Measurements from ENCODE around the gene ASS1.
A peak's percentile ranks its signal among the peaks of the same experiment; 100 is the strongest.

The ASS1 gene

GRCh38 chr9:130418776-130419175 is 26.0 kb upstream of the ASS1 start:
- DNase-seq (ENCODE audit: low spot score): no peak

GRCh38 chr9:130419521-130420035 is 25.2 kb upstream of the ASS1 start:
- no peak for DNase-seq (ENCODE audit: low spot score)

DNA sequence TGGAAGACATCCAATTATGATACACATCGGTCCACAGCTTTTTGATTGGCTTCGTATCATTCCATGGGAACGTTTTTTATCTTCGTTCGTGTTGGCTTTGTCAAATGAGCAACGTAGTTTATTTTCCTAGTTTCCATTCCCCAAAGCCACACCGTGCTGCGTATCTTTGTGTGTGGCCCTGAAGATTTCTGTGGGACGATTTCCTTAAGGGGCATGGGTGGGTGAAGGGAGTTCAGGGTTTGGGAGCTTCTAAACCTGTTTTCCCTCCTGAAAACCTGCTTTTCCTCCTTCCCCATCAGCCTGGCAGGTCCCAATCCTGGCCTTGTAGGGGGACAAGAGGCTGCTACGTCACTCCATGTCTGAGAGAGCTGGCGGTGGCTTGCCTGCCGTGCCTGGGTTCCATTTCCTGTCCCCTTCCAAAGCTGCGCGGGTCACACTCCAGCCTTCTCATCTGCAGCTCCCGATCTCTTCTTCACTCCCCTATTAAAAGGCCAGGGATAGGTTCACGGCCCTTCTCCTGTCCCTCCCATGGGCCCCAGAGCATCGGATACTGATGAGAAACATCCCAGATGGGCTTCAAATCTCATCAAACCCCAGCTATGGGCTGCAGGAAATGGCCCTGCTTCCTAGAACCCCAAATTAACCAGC is 23.5 kb upstream of the ASS1 start:
- no peak for DNase-seq (ENCODE audit: low spot score)

- DNase-seq (ENCODE audit: low spot score): no peak
Measured at GRCh38 chr9:130421802-130422276, 22.9 kb upstream of the ASS1 start.

- DNase-seq (ENCODE audit: low spot score): no peak
Measured at GRCh38 chr9:130422546-130422945, 22.2 kb upstream of the ASS1 start.

DNA sequence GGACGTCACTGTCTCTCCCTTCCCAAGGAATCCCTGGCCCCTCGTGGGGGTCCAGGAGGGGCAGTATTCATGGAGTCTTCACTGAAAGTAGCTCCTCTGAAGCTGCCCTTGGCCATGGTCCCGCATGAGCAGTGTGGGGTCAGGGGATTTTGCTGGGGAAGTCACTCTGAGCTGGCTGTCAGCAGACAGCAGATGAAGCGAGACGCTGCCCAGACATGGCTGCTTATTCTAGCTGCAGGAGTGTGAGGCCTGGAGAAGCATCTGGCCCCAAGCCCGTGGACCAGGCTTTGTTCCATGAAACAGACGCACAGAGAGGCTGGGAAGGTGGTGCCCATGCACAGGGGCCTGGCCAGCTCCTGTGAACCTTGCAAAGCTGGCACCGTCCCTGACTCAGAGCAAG is 21.5 kb upstream of the ASS1 start:
- peak; percentile 93 for DNase-seq (ENCODE audit: low spot score)

DNA sequence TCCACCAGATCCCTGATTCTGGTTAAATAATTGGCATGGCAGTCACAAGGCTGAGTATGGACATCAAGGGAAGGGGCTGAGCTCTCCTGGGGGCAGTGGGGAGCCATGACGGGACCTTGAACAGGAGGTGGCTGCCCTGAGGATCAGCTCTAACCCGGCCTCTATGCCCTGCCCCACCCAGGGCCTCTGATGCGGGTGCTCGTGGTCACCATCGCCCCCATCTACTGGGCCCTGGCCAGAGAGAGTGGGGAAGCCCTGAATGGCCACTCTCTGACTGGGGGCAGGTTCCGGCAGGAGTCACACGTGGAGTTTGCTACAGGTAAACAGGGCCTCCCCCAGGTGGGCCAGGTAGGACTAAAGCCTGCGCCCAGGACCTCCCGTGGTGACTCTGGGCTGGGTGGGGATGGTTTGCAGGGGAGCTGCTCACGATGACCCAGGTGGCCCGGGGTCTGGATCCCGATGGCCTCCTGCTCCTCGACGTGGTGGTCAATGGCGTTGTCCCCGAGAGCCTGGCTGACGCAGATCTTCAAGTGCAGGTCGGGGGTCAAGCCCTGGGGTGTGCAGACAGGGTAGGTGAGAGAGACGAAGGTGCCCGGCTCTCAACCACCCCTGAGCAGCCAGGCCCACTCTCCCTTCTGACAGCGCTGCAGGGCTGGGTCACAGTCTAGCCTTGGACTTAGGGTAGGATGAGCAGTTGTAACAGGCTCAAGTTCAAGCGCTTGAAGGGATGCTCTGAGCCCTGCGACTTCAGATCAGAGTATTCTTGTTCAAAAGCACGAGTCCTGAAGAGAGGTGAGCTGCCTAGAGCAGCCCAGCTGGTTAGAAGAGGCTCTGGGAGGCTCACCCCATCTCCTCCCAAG is 19.9 kb upstream of the ASS1 start:
- DNase-seq (ENCODE audit: low spot score): no peak

GRCh38 chr9:130425741-130426466 is 18.9 kb upstream of the ASS1 start:
- no peak for DNase-seq (ENCODE audit: low spot score)

DNA sequence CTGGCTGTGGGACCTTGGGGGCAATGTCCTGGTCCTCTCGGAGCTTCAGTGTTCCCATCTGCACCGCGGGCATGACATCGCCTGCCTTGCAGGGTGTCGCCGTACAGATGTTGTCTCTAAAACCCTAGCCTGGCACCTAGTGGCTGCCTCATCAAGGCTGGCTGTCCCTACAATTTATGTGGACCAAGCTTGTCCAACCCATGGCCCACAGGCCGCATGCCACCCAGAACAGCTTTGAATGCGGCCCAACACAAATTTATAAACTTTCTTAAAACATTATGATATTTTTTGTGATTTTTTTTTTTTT is 18.3 kb upstream of the ASS1 start:
- DNase-seq (ENCODE audit: low spot score): no peak

DNA sequence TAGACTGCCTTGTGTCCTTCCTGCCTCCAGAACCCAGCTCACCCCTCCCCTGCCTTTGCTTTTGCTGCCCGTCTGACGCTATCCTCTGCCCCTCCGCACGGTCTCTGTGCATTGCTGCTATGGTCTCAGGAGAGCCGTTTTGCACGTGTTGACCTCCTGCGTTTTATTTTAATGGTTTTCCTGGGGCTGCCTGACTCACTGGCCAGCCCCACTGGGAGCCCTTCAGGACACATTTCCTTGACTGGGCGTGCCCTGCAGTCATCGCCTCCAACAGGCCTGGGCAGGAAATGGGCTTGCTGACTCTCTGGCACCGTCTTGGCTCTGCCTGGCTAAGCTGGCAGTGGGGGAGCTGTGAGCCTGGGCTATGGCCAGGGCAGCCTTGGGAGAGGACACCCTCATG is 17.9 kb upstream of the ASS1 start:
- DNase-seq (ENCODE audit: low spot score): peak; percentile 90

DNA sequence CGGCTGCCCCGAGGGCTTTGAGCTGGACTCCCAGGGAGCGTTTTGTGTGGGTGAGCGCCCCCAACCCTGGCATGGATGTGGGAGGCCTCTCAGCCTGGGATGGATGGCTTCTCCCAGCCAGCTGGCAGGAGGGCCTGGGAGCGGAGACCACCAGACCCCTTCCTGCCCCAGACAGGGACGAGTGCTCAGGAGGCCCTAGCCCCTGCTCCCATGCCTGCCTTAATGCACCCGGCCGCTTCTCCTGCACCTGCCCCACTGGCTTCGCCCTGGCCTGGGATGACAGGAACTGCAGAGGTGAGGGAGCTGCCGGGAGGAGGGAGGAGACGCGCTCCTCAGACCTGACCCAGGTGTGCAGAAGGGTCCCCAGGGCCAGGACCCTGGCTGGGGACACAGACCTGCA is 17.4 kb upstream of the ASS1 start:
- DNase-seq (ENCODE audit: low spot score): no peak

DNA sequence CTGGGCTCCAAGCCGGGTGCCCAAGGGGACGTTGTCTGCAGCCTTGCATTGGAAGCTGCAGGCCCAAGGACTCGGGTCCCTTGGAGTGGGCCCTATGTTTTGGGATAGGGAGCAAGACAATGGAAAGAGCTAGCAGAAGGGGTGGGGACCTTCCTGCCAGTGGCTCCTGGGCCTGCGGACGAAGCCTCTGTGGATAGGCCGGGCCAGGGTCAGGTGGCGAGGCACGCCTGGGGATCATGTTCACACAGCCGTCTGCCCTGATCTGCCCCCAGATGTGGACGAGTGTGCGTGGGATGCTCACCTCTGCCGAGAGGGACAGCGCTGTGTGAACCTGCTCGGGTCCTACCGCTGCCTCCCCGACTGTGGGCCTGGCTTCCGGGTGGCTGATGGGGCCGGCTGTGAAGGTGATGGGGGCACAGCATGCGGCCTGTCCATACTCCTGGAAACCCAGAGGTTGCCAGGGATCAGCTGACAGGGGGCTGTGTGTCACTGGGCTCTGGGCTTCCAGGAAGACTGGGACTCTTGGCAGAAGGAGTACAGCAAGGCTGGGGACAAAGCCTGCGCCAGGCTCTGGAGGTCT is 16.6 kb upstream of the ASS1 start:
- no peak for DNase-seq (ENCODE audit: low spot score)

DNA sequence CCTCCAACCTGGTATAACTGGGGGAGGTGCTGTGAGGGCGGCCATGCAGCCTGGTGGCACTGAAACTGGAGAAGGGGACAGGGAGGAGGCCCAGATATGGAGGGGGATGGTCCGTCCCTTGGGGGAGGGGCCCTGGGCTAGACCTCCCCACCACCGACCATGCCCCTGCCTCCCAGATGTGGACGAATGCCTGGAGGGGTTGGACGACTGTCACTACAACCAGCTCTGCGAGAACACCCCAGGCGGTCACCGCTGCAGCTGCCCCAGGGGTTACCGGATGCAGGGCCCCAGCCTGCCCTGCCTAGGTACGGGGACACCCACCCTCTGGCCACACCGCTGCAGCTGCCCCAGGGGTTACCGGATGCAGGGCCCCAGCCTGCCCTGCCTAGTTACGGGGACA is 15.4 kb upstream of the ASS1 start:
- no peak for DNase-seq (ENCODE audit: low spot score)

DNA sequence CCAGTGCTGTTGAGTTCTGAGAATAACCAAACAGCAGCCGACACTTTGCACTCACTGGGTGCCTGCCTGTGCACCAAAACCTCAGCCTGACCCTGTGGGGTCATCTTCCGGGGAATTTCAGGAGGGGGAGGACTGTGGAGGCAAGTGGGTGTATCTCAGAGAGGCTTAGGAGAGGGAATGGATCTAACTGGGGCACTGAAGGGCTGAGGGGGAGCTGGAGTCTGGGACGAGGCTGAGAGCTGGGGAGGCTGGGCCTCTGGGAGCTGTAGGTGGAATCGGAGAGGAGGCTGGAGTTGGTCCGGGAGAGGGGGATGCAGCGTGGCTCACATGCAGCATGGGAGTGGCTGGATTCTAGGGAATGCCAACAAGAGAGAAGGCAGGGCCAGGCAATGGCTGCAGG is 14.9 kb upstream of the ASS1 start:
- no peak for DNase-seq (ENCODE audit: low spot score)

- DNase-seq (ENCODE audit: low spot score): no peak
Measured at GRCh38 chr9:130430232-130430631, 14.5 kb upstream of the ASS1 start.

GRCh38 chr9:130430734-130431535 is 13.8 kb upstream of the ASS1 start:
- no peak for DNase-seq (ENCODE audit: low spot score)

- no peak for DNase-seq (ENCODE audit: low spot score)
Measured at GRCh38 chr9:130431536-130432303, 13.0 kb upstream of the ASS1 start.

GRCh38 chr9:130432362-130432761 is 12.4 kb upstream of the ASS1 start:
- no peak for DNase-seq (ENCODE audit: low spot score)

- DNase-seq (ENCODE audit: low spot score): no peak
Measured at GRCh38 chr9:130432796-130433167, 12.0 kb upstream of the ASS1 start.

DNA sequence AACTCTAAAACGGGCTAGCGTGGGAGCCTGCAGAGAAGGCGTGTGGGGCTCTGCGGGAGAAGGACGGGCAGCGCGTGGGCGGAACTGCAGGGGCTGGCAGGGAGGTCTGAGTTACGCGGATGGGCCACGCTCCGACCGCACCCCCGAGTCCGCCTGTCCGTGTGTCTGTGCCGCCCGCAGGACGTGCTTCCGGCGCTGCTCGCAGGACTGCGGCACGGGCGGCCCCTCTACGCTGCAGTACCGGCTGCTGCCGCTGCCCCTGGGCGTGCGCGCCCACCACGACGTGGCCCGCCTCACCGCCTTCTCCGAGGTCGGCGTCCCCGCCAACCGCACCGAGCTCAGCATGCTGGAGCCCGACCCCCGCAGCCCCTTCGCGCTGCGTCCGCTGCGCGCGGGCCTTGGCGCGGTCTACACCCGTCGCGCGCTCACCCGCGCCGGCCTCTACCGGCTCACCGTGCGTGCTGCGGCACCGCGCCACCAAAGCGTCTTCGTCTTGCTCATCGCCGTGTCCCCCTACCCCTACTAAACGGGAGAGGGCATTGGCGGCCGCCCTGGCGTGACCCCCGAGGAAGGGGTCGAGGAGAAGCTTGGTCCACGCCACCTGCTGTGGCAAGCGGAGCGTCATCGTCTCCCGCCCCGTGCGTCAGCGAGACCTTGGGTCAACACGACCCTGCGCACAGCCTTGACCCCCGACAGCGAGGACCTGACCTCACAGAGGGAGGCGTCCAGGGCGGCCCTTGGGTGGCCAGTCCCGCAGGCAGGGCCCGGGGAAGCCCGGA is 11.4 kb upstream of the ASS1 start:
- no peak for DNase-seq (ENCODE audit: low spot score)
